Stimulated activated CD4-positive, alpha-beta T cell treated with anti-CD3 and anti-CD28 coated beads, Interleukin-15, amount 100 ng/mL, for 1 hour (primary cell): ENCODE measurements around the gene NLN.
"Not testable (repeated sequence)": the region's sequence is repeated elsewhere in the genome, so short reads cannot be mapped to it uniquely, and the experiment has no call there.

Experiments
- DNase-seq, 2 donors: peaks; one replicate each; pipeline ENCODE4 v3.0.0-alpha.2; 2020; ENCODE audit warnings: low read depth in 1 of 2, low spot score in 1 of 2

Gene NLN

DNA sequence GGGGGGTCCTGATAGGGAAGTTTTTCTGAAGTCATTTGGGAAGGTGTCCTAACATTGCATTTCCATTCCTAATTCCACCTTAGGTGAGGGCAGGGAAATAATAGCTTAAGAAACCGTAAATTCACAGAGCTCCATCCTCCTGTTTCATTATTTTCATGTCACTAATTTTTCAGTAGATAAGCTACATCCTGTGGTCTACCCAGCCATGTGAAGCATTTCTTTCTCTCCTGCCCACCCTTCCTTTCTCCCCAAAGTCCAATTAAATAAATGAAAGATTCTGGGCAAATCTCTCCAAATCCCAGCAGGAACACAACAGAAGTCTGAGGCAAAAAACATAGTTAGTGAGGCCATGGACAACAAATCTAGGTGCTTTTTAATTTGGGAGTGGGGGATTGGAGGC lies 109.3 kb downstream of the NLN start:
- DNase-seq: no peak

DNA sequence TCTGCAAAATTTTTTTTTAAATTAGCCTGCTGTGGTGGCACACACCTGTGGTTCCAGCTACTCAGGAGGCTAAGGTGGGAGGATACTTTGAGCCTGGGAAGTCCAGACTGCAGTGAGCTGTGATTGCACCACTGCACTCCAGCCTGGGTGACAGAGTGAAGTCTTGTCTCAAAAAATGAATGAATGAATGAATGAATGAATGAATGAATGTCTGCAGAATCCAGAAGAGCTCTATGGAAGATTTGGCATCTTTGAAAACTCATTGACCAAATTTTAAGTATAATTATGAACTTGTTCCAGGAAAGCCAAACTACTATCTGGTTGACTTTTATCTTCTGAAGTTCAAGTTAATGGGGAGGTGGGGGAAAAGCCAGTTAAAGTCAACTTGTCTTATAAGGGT lies 110.1 kb downstream of the NLN start:
- DNase-seq: no peak

DNA sequence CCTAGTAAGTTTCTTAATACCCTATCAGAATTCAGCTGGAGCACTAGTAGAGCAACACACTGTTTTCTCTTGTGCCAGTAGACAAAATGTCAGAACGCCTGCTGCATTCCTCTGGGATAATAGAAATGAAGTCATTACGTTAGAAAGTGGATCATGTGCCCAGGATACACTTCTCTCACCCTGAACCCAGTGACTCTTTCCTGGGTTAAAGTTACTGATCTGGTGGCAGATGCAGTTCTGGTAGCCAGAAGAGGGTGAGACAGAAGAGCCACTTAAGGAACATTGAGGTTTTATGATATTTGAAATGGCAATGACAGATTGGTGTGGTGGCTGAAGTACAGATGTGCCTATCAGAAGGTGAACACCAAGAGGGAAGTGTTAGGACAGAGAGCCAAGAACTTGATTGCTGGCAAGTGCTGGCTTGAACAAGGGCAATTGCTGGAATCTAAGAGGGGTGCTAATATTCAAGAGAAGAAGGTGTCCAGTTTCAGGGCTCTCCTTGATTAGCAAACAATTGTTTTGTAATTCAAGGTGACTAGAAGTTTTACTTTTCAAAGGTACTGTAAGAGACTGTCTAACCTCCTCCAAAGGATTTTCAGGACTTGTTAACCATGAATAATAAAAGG lies 110.7 kb downstream of the NLN start:
- no peak for DNase-seq

DNA sequence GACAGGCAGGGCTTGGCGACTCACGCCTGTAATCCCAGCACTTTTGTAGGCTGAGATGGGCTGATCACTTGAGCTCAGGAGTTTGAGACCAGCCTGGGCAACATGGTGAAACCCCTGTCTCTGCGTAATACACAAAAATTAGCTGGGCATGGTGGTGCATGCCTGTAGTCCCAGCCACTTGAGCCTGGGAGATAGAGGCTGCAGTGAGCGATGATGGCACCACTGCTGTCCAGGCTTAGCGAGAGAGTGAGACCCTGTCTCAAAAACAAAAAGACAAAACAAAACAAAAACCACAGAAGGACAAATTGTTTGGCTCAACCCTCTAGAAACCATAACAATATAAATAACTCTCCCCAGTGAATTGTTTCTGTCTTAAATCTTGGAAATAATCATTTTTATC lies 111.8 kb downstream of the NLN start:
- no peak for DNase-seq

DNA sequence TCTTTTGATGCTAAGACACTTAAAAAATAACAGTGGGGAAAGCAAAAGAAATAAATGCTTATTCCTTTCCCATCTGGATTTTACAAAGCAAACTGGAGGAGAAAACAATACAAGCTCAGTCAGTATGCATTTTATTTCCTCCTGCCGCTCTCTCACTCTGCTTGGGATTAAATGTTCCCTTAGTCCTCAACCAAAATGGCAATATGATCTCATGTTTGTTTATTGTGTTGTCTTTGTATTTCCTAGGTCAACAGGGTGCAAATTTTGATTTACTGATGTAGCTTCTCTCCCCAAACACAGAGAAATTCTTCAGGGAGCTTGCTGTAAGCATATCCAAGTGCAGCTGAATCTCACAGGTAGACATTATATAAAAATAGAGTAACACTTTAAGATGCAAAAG lies 112.3 kb downstream of the NLN start:
- DNase-seq: no peak

DNA sequence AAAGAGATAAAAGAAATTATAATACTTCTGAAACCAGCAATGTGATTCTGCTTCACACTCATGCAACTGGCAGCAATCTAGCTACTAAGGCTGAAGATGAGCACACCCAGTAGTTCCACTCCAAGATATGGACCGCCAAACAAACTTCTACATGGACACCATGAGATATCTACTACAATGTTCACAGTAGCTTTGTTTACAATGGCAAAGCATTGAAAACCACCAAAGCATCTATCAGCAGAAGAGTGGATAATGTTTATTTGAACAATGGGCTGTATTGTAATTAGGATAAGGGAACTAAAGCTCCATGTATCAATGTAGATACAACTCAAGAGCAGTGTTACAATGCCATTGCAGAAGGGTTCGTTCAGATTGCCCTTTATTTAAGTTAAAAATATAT lies 113.2 kb downstream of the NLN start:
- DNase-seq: no peak

DNA sequence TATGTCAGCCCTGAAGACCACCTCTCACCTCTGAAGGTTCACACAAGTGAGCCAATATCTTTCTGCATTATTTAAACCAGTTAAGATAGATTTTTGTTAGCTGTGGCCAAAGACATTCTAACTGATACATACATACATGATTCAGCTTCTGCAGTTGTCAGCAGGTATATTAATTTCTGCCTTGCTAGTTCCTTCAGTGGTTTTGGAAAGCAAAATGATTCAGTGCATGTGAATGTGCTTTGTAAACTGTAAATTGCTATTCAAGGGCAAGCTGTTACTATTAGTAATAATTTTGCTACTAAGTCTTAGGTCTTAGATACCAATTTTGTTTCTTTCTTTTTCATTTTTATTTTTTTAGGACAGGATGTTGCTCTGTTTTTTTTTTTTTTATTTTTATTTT lies 115.1 kb downstream of the NLN start:
- no peak for DNase-seq

DNA sequence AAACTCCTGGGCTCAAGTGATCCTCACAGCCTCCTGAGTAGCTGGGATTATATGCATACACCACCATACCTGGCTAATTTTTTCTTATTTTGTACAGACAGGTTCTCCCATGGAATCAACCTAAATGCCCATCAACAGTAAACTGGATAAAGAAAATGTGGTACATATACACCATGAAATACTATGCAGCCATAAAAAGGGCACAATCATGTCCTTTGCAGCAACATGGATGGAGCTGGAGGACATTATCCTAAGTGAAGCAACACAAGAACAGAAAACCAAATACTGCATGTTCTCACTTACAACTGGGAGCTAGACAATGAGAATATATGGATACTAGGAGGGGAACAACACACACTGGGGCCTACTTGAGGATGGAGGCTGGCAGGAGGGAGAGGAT lies 117.2 kb downstream of the NLN start:
- not testable (repeated sequence) for DNase-seq

DNA sequence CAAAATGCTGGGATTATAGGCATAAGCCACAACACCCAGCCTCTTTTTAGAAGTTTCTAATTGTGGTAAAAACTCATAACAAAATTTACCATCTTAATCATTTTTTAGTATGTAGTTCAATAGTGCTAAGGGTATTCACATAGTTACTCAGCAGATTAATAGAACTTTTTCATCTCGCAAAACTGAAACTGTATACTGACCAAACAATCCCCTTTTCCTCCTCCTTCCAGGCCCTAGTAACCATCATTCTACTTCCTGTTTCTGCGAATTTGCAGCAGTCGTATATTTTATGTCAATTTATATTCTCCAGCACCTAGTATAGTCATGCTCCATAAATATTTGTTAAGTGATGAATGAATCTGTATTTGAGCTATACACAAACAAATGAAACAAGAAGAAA lies 118.1 kb downstream of the NLN start:
- no peak for DNase-seq

DNA sequence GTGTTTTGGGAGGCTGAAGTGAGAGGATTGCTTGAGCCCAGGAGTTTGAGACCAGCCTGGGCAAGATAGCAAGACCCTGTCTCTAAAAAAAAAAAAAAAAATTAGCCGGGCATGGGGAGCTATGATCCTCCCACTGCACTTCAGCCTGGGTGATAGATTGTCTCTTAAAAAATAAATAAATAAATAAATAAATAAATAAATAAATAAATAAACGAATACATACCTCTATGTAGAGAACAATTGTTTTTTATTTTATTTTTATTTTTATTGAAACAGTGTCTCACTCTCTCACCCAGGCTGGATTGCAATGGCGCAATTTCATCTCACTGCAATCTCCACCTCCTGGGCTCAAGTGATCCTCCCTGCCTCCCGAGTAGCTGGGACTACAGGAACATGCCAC lies 122.8 kb downstream of the NLN start:
- not testable (repeated sequence) for DNase-seq

DNA sequence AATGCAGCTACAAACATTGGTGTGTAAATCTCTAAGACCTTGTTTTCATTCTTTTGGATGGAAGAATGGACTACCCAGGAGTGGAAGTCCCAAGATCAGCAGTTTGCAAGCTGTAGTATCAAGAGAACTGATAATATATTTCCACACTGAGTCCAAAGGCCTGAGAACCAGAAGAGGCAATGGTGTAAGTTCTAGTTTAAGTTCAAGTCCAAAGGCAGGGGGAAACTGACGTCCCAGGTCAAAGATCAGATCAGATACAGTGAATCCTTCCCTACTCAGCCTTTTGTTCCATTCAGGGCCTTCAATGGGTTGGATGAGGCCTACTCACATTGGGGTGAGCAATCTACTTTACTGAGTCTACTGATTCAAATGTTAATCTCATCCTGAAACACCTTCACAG lies 124.1 kb downstream of the NLN start:
- no peak for DNase-seq

DNA sequence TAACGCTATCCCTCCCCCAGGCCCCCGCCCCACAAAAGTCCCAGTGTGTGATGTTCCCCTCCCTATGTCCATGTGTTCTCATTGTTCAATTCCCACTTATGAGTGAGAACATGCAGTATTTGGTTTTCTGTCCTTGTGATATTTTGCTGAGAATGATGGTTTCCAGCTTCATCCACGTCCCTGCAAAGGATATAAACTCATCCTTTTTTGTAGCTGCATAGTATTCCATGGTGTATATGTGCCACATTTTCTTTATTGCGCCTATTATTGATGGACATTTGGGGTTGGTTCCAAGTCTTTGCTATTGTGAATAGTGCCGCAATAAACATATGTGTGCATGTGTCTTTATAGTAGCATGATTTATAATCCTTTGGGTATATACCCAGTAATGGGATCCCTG lies 125.0 kb downstream of the NLN start:
- not testable (repeated sequence) for DNase-seq

DNA sequence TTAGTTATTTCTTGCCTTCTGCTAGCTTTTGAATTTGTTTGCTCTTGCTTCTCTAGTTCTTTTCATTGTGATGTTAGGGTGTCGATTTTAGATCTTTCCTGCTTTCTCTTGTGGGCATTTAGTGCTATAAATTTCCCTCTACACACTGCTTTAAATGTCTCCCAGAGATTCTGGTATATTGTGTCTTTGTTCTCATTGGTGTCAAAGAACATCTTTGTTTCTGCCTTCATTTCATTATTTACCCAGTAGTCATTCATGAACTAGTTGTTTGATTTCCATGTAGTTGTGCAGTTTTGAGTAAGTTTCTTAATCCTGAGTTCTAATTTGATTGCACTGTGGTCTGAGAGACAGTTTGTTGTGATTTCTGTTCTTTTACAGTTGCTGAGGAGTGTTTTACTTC lies 127.9 kb downstream of the NLN start:
- DNase-seq: not testable (repeated sequence)

DNA sequence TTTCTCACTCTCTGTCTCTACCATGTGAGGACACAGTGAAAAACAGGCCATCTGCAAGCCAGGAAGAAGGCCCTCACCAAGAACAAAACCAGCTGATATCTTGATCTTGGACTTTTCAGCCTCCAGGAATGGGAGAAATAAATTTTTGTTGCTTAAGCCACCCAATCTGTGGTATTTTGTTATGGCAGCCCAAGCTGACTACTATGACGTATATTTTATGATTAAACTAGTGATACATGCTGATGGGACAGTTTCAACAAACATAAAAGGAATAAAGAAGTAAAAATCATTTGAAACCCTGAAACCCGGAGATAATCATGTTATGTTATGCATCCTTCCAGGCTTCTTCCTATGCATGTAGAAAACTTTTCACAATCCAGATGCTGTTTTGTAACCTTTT lies 132.9 kb downstream of the NLN start:
- DNase-seq: no peak

DNA sequence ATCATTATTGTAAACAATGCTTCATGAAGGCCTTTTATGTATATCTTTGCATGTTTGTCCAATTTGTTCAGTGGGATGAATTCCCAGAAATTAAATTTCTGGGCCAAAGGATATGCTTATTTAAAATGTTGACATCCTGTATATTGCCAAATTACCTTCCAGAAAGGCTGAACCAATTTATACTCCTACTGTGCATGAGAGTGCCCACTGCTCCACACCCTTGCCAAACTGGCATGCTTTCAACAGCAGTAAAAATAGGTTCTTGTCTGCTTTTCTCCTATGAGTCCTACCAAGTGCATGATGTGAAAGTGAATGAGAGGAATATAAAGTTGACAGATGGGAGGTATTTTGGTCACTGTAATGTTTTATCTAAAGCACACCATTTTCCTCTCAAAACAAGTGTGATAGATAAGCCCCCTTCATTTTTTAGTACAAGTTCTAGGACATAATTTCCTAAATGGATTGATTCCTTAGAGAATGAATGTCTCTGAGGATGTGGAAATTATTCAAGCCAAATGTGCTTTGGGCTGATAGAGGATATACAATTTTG lies 133.8 kb downstream of the NLN start:
- DNase-seq: no peak

DNA sequence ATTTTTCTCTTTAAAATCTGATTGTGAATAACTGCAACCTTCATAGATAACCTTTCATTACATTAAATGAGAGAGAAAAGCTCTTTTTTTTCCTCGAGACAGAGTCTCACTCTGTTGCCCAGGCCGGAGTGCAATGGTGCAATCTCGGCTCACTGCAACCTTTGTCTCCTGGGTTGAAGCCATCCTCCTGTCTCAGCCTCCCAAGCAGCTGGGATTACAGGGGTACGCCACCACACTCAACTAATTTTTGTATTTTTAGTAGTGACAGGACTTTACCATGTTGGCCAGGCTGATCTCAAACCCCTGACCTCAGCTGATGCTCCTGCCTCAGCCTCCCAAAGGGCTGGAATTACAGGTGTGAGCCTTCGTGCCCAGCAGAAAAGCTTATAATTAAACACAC lies 134.5 kb downstream of the NLN start:
- DNase-seq: no peak

DNA sequence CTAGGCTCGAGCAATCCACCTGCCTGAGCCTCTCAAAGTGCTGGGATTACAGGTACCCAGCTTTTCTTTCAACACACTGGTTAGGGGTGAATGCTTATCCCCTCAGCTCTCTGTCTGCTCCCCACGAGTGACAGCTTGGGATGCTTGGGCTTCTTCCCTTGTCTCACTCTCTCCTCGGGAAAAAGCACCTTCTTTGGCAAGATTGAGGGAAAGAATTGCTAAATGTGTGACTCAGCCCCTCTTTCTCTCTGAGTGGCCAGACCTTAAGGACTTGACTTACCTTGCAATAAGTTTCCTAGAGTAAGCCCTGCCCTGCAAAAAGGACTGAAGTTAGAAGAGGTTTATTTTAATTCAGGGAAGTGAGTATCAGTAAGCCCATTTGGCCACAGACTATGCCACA lies 136.3 kb downstream of the NLN start:
- DNase-seq: no peak

DNA sequence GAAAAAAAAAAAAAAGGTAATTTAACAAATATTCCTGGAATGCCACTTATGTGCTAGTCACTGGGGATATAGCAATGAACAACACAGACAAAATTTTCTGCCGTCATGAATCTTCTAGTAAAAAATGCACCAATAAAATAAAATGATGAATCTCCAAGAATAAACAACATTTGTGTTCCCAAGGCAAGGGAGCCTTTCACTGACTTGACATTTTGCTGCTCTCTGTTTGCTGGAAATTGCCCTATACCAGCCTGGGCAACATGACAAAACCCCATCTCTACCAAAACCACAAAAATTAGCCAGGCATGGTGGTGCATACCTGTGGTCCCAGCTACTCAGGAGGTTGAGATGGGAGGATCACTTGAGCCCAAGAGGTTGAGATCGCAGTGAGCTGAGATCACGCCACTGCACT lies 139.8 kb downstream of the NLN start:
- DNase-seq: no peak

DNA sequence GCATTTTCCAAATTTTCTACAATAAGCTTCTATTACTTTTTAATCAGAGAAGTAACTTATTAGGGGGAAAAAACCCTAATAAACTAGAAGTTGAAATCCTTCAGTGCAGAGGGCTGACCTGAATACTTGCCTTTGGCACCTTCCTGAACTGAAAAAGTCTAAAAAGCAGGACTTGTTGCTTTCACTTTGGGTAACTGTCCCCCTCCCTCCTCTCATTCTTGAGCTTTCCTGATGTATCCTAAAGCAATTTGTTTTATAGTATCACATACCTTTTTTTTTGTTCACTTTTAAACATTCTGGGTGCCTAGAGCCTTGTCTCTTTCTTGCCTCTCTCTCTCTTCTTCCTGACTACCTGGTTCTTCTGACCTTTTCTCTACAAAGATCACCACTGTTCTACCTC lies 140.4 kb downstream of the NLN start:
- DNase-seq: no peak

DNA sequence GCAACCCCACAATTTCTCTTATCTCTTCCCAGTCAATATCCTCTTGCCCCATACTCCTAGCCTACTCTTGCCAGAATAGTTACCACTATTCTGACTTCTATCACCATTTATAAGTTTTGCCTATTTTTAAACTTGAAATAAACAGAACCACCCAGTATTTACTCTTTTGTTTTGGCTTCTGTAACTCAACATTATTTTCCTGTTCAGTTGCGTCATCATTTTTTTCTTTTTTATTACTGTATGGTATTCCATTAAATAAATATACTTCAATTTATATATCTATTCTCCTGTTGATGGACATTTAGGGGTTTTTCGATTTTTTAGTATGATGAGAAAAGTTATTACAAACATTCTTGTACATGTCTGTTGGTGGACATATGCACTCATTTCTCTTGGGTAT lies 141.7 kb downstream of the NLN start:
- DNase-seq: no peak

DNA sequence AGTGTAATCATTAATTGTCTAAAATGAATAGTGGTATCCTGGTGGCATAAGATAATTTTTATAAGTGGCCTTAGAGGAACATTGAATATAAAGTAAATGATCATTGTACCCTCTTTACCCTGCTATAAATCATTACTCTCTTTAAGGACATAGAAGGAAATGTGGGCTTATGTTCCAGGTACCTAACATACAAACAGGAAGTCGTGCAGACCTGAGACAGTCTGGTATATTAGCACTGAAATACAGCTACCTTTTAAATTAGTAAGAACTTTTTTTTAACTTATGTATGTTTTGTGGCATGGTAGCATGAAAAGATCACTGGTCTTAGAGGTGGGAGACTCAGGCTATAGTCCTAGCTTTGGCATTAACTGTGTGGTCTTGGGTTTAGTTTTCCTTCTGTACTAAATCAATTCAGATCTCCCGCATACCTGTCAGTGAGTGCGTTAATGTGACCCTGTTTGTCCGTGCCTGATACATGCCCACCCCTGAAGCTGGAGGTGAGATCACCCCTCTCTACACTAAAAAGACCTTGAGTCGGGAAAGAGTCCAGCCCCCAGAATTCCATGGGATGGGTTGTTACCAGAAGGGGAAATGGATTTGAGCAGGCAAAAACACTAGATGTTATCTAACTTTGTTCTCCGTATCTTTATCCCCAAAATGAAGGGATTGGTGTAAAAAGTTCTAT lies 145.0 kb downstream of the NLN start:
- no peak for DNase-seq

DNA sequence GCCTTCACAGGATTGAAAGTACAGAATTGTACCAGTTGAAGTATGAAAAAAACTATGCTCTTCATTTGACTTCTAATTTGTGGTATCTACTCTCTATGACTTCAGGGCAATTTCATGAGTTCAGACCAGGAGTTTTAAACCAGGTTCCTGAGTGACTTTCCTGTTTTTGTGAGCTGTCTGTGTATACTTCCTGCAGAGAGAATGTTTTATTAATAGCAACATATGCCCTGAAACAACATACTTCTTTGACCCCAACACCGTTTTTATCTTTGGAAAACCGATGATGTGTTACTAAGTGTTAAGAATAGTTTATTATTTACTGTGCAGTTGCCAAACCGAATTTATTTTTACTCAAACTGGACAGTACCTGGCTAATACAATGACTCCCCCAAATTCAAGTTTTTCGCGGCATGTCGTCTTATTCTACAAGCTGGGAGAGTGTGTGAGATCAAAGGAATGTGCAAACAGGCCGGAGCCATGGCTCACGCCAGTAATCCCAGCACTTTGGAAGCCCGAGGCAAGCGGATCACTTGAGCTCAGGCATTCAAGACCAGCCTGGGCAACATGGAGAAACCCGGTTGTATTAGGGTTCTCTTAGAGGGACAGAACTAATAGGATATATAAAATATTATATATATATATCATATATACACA lies 145.7 kb downstream of the NLN start:
- DNase-seq: no peak
